SK-N-SH (cell line): ENCODE data around the gene MXI1. TPM values are rescaled to one million over a fixed set of nuclear protein-coding genes. Genes with fewer than 3 reads are reported as not detected.

Source experiments
- CTCF ChIA-PET: fragments of 300-600, 350-600 bp; formaldehyde crosslinking; extraction: SDS; loops from one replicate; lab custom pipeline; 2021; lab: Yijun Ruan, JAX
- POLR2A ChIA-PET: fragments of 350-600 bp; sonication (Branson Sonifier 250); formaldehyde crosslinking; extraction: SDS; loops from one replicate; lab custom pipeline; 2020; ENCODE audit warnings: antibody characterized with exemption, inconsistent platforms; lab: Yijun Ruan, JAX
- DNase-seq: peaks from one replicate; pipeline ENCODE4 v3.0.0; 2012
- H2AFZ ChIP-seq: fragments of 200-600 bp; sonication (generic); 2 replicates; pipeline ENCODE4 v1.8.1; 2016; ENCODE audit warnings: antibody characterized with exemption, mild to moderate bottlenecking, low read depth
- H3F3A ChIP-seq: fragments of 200-600 bp; sonication (generic); replicated peaks from 2 replicates; pipeline ENCODE3; 2016; ENCODE audit warnings: antibody characterized with exemption, mild to moderate bottlenecking; ENCODE audit not compliant: insufficient read depth
- H3K27ac ChIP-seq, 2 experiments: fragments of 200-500 bp in 1 of 2; fragments of 200-600 bp in 1 of 2; sonication (Bioruptor generic) in 1 of 2; sonication (generic), shearing (Covaris generic) in 1 of 2; 2 replicates each; pipeline versions ENCODE4 v1.5.1 to v1.6.1; 2014 to 2016; ENCODE audit warnings: low read depth in 2 of 2, inconsistent platforms in 1 of 2, low read length in 1 of 2, mild to moderate bottlenecking in 1 of 2, mixed read lengths in 1 of 2
- H3K27me3 ChIP-seq: fragments of 200-600 bp; sonication (generic), shearing (Covaris generic); 2 replicates; pipeline ENCODE4 v1.6.1; 2016; ENCODE audit warnings: mixed run types; ENCODE audit not compliant: insufficient read depth
- H3K36me3 ChIP-seq, 2 experiments: fragments of 200-500 bp in 1 of 2; fragments of 200-600 bp in 1 of 2; sonication (Bioruptor generic) in 1 of 2; sonication (generic) in 1 of 2; replicated peaks in 1 of 2; 2 replicates each; pipeline versions ENCODE3 to v1.5.1; 2014 to 2016; ENCODE audit warnings: low read length in 1 of 2, mild to moderate bottlenecking in 1 of 2; ENCODE audit not compliant: insufficient read depth in 2 of 2, control insufficient read depth in 1 of 2
- H3K4me1 ChIP-seq, 2 experiments: fragments of 200-500 bp in 1 of 2; fragments of 200-600 bp in 1 of 2; sonication (Bioruptor generic) in 1 of 2; sonication (generic), shearing (Covaris generic) in 1 of 2; 2 replicates each; pipeline versions ENCODE4 v1.5.1 to v1.6.1; 2014 to 2016; ENCODE audit warnings: low read depth in 1 of 2, low read length in 1 of 2, mixed run types in 1 of 2; ENCODE audit not compliant: insufficient read depth in 2 of 2, control insufficient read depth in 1 of 2
- H3K4me2 ChIP-seq: fragments of 200-600 bp; sonication (generic), shearing (Covaris generic); 2 replicates; pipeline ENCODE4 v1.6.1; 2017; ENCODE audit warnings: mixed run types
- H3K4me3 ChIP-seq, 2 experiments: fragments of 200-500 bp in 1 of 2; fragments of 200-600 bp in 1 of 2; sonication (Bioruptor generic) in 1 of 2; sonication (generic), shearing (Covaris generic) in 1 of 2; 2 replicates each; pipeline versions ENCODE4 v1.5.1 to v1.8.1; 2014 to 2016; ENCODE audit warnings: low read depth in 2 of 2, inconsistent platforms in 1 of 2, low read length in 1 of 2, mild to moderate bottlenecking in 1 of 2, mixed read lengths in 1 of 2, moderate library complexity in 1 of 2
- H3K79me2 ChIP-seq: fragments of 200-600 bp; sonication (generic); 2 replicates; pipeline ENCODE4 v1.8.1; 2017; ENCODE audit warnings: mild to moderate bottlenecking; ENCODE audit not compliant: insufficient read depth
- H3K9ac ChIP-seq: fragments of 200-600 bp; sonication (generic); 2 replicates; pipeline ENCODE4 v1.6.1; 2017; ENCODE audit warnings: mixed run types
- H3K9me2 ChIP-seq: fragments of 200-600 bp; sonication (generic); 2 replicates; pipeline ENCODE4 v1.6.1; 2017; ENCODE audit warnings: mixed run types
- H3K9me3 ChIP-seq: fragments of 200-600 bp; sonication (generic); 2 replicates; pipeline ENCODE4 v1.6.1; 2017; ENCODE audit warnings: mixed run types, mild to moderate bottlenecking, moderate library complexity
- H4K20me1 ChIP-seq: fragments of 200-600 bp; sonication (generic); 2 replicates; pipeline ENCODE4 v1.6.1; 2017; ENCODE audit warnings: mild to moderate bottlenecking, mixed run types; ENCODE audit not compliant: insufficient read depth
- CHD2 ChIP-seq: fragments of 150-350 bp; IDR thresholded peaks from 2 replicates; pipeline ENCODE4 v1.6.1; 2018; ENCODE audit warnings: low read length; ENCODE audit not compliant: partially characterized antibody
- EP300 ChIP-seq, 2 experiments: IDR thresholded peaks; 2 replicates each; pipeline versions ENCODE4 v1.4.0 to v1.6.1; 2012; ENCODE audit warnings: borderline replicate concordance in 1 of 2, low read depth in 1 of 2, low read length in 1 of 2
- FOSL2 ChIP-seq: IDR thresholded peaks from 2 replicates; pipeline ENCODE4 v1.4.0; 2012; ENCODE audit warnings: low read depth, mild to moderate bottlenecking, moderate library complexity, borderline replicate concordance
- FOXJ3 ChIP-seq: sonication (generic); formaldehyde crosslinking; IDR thresholded peaks from 2 replicates; pipeline ENCODE4 v1.5.1; 2020; ENCODE audit warnings: mild to moderate bottlenecking, missing genetic modification reagents
- JUND ChIP-seq: IDR thresholded peaks from 2 replicates; pipeline ENCODE4 v1.4.0; 2012
- MEF2A ChIP-seq: IDR thresholded peaks from 2 replicates; pipeline ENCODE4 v1.4.0; 2012; ENCODE audit warnings: low read depth, borderline replicate concordance
- MXI1 ChIP-seq: IDR thresholded peaks from 2 replicates; pipeline ENCODE4 v1.6.1; 2012; ENCODE audit warnings: mild to moderate bottlenecking, low read depth, low read length, improper control_type of control experiment
- NFIC ChIP-seq: IDR thresholded peaks from 2 replicates; pipeline ENCODE4 v1.4.0; 2012; ENCODE audit warnings: borderline replicate concordance
- POLR2AphosphoS5 ChIP-seq: IDR thresholded peaks from 2 replicates; pipeline ENCODE4 v1.6.1; 2012; ENCODE audit warnings: low read depth, low read length
- RAD21 ChIP-seq: IDR thresholded peaks from 2 replicates; pipeline ENCODE4 v1.6.1; 2012; ENCODE audit warnings: mild to moderate bottlenecking, low read length
- RCOR1 ChIP-seq: fragments of 150-350 bp; IDR thresholded peaks from 2 replicates; pipeline ENCODE4 v1.6.1; 2017; ENCODE audit warnings: antibody characterized with exemption, low read length
- RFX5 ChIP-seq: IDR thresholded peaks from 2 replicates; pipeline ENCODE4 v1.6.1; 2012; ENCODE audit warnings: mild to moderate bottlenecking, improper control_type of control experiment, low read length
- SIN3A ChIP-seq: IDR thresholded peaks from 2 replicates; pipeline ENCODE4 v1.6.1; 2012; ENCODE audit warnings: low read depth, mild to moderate bottlenecking, low read length, moderate library complexity, borderline replicate concordance
- TAF1 ChIP-seq: IDR thresholded peaks from 2 replicates; pipeline ENCODE4 v1.6.1; 2012; ENCODE audit warnings: low read depth, mild to moderate bottlenecking, low read length, moderate library complexity, borderline replicate concordance
- TCF12 ChIP-seq: IDR thresholded peaks from 2 replicates; pipeline ENCODE4 v1.4.0; 2012
- TEAD4 ChIP-seq: IDR thresholded peaks from 2 replicates; pipeline ENCODE4 v1.4.0; 2012; ENCODE audit warnings: mild to moderate bottlenecking, borderline replicate concordance; ENCODE audit not compliant: insufficient read depth
- YY1 ChIP-seq: IDR thresholded peaks from 2 replicates; pipeline ENCODE4 v1.4.0; 2012; ENCODE audit warnings: low read depth, mild to moderate bottlenecking
- WGBS: methylation state at CpG from one replicate; pipeline ENCODE4 v1.1.6; 2017; ENCODE audit warnings: low lambda C conversion rate; 5-methylcytosine and 5-hydroxymethylcytosine counted together
- polyA plus RNA-seq, 3 experiments: library from polyadenylated mRNA; depleted of rRNA; stranded (reverse); fragments of >200 nt; gene quantifications; 2 replicates each; pipeline ENCODE4 v1.2.3, GENCODE V29; 2012
- TF ChIP-seq, protein P1 (sequence below): IDR thresholded peaks from 2 replicates; pipeline ENCODE4; 2012

Gene MXI1
- polyA plus RNA-seq (2012; rRNA removed), result 13.8 and 17.8 TPM in 2 replicates
- 16.4 and 18.0 TPM in 2 replicates for polyA plus RNA-seq (2012; cell fraction: cytosol; rRNA removed)
- 12.8 and 28.2 TPM in 2 replicates for polyA plus RNA-seq (2012; cell fraction: nucleus; rRNA removed)

DNA sequence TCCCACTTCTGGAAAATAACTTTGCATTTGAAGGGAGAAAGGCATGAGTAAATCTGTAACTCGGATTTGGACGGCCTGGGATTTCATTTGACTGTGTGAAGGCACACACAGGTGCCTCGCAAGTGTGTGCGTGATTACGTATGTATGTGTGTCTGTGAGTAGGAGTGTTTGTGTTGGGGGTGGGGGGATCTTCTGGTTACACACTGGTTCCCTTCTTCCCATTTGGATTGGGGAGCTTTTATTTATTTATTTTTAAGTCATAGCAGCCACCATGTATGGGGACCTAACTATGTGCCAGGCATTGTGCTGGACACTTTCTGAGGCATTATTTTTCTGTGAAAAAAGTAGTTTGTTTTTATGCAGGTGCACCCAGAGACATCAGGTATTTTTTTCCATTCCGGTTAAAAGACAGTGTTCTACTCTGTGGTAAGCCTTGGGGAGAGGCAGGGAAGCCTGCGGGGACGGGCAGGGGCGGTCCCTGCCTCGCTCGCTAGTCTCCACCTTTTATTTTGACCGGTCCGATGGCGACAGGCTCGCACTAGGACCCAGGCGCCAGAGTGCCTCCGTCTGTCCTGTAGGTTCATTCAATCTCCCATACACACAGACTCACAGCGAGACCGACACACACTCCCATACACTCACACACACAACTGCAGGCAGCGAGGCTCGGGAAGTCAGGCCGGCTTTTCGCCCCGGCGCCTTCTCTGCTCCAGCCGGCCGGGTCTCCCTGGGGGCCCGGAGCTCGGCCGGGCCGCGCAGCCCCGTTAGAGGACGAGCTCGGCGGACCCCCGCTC, at the start of gene MXI1:
Gene MXI1 (plus strand): TSS at position 595 of the 794 bp plus-strand sequence. CDS start 204 bp downstream, outside the sequence.
- TF ChIP-seq JUND, result no peak
- TF ChIP-seq RAD21, result peak; percentile 30; the same call in 1 of the 2 replicates
- 0 out of 2 replicates have a peak, but pooled peaks have one; percentile 45 for TF ChIP-seq YY1
- TF ChIP-seq EP300 (IDR thresholded peaks at IDR 0.05; ENCODE audit: borderline replicate concordance in 1 of 2, low read depth in 1 of 2, low read length in 1 of 2), result 0 out of 4 replicates have a peak, but pooled peaks of 1 of the 2 experiments have one; percentile 20
- TF ChIP-seq, protein P1, sequence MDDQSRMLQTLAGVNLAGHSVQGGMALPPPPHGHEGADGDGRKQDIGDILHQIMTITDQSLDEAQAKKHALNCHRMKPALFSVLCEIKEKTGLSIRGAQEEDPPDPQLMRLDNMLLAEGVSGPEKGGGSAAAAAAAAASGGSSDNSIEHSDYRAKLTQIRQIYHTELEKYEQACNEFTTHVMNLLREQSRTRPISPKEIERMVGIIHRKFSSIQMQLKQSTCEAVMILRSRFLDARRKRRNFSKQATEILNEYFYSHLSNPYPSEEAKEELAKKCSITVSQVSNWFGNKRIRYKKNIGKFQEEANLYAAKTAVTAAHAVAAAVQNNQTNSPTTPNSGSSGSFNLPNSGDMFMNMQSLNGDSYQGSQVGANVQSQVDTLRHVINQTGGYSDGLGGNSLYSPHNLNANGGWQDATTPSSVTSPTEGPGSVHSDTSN, result peak; percentile 54
- peak; percentile 63; the same call in 1 of the 2 replicates for TF ChIP-seq RCOR1
- TF ChIP-seq POLR2AphosphoS5, result peak; percentile 50; the same call in 1 of the 2 replicates
- peak; percentile 97 for TF ChIP-seq SIN3A
- no peak for TF ChIP-seq FOSL2
- no peak for TF ChIP-seq NFIC
- no peak for TF ChIP-seq TEAD4
- TF ChIP-seq TAF1, result peak; percentile 59
- TF ChIP-seq CHD2, result peak; percentile 49
- peak; percentile 79; the same call in 1 of the 2 replicates for TF ChIP-seq MXI1
- no peak for TF ChIP-seq FOXJ3 (CRISPR knock-in tag)
- TF ChIP-seq RFX5, result peak; percentile 77
- peak; percentile 12; the same call in 1 of the 2 replicates for TF ChIP-seq TCF12
- no peak for TF ChIP-seq MEF2A
- TF ChIP-seq, all 33 proteins: peak for 12
- Histone ChIP-seq H3K4me2 (peak within 1 kb of the TSS; percentile 100), H3K4me1 (peaks cover 0 to 14% of the 10 kb centered on the region in 2 experiments; a peak in 3 of 4 replicates), H3K79me2 (no peaks in the 10 kb centered on the region), H3K36me3 (no peaks in the 10 kb centered on the region), H3K27ac (peak within 1 kb of the TSS; percentile 52 to 97; a peak in 3 of 4 replicates), H3K27me3 (no peaks in the 10 kb centered on the region), H3F3A (peaks cover 12% of the 10 kb centered on the region), H3K4me3 (peak within 1 kb of the TSS; percentile 79 to 88), H3K9me2 (no peaks in the 10 kb centered on the region), H2AFZ (peak within 1 kb of the TSS; percentile 97), H4K20me1 (no peaks in the 10 kb centered on the region), H3K9ac (peak within 1 kb of the TSS; percentile 68), H3K9me3 (no peaks in the 10 kb centered on the region)
- peak; percentile 85 for DNase-seq
- CTCF ChIA-PET, result interaction anchor here (0.6 to 5.0 kb wide), 34 partner anchors 11 to 1285 kb away, joined by 3 to 51 read pairs (median 6); partner anchors contain the start of gene SMNDC1
- 15% methylated on average over 20 of the region's 37 CpGs for WGBS
- POLR2A ChIA-PET, result interaction anchor here (0.9 kb wide), 1 partner anchor 63 kb away, joined by 3 read pairs; no protein-coding TSS in a partner anchor
